SK-N-SH treated with all-trans-retinoic acid at 6 μM for 48 hours (cell line): Measurements from ENCODE around the gene HSD17B1.
"Not testable (repeated sequence)": the region's sequence is repeated elsewhere in the genome, so short reads cannot be mapped to it uniquely, and the experiment has no call there.

Source experiments
- PATZ1 ChIP-seq: fragments of 250-450 bp; sonication (Bioruptor Pico); IDR thresholded peaks from 2 replicates; pipeline ENCODE4 v1.8.0; 2020; ENCODE audit warnings: mild to moderate bottlenecking, moderate library complexity, borderline replicate concordance
- ZNF8 ChIP-seq: fragments of 450-650 bp; formaldehyde crosslinking; IDR thresholded peaks from 2 replicates; pipeline ENCODE4 v1.5.0; 2020; ENCODE audit warnings: mild to moderate bottlenecking, moderate library complexity

- TF ChIP-seq PATZ1, ZNF8 (CRISPR knock-in tag): not testable (repeated sequence)
Measured at GRCh38 chr17:42540558-42540957, 12.2 kb upstream of the HSD17B1 start.
